Nephron (organoid): Measurements from ENCODE around the gene SESN1.

Experiments
- H3K27ac Mint-ChIP-seq, 3 experiments: 2 replicates each; pipeline ENCODE4 v1.8.0; 2020; ENCODE audit warnings: mixed read lengths in 3 of 3, mild to moderate bottlenecking in 2 of 3, moderate library complexity in 1 of 3
- H3K27me3 Mint-ChIP-seq: 2 replicates; pipeline ENCODE4 v1.8.0; 2021; ENCODE audit warnings: low read depth, mild to moderate bottlenecking, moderate library complexity, mixed read lengths
- H3K36me3 Mint-ChIP-seq: 2 replicates; pipeline ENCODE4 v1.8.0; 2020; ENCODE audit warnings: low read depth, mixed read lengths
- H3K4me1 Mint-ChIP-seq: 2 replicates; pipeline ENCODE4 v1.8.0; 2020; ENCODE audit warnings: mixed read lengths
- H3K4me3 Mint-ChIP-seq, 3 experiments: 2 replicates each; pipeline ENCODE4 v1.8.0; 2020; ENCODE audit warnings: mild to moderate bottlenecking in 3 of 3, mixed read lengths in 3 of 3, moderate library complexity in 2 of 3
- H3K9me3 Mint-ChIP-seq: 2 replicates; pipeline ENCODE4 v1.8.0; 2020; ENCODE audit warnings: mixed read lengths
- CTCF ChIP-seq, 3 experiments: fragments of 200-600 bp; sonication (generic); IDR thresholded peaks; one replicate each; pipeline ENCODE4 v1.5.0; 2021; ENCODE audit warnings: antibody characterized with exemption in 3 of 3; ENCODE audit not compliant: unreplicated experiment in 3 of 3

The SESN1 gene

GRCh38 chr6:108974201-108974600 is 120.4 kb downstream of the SESN1 start:
- no peaks in the 10 kb centered on the region for H3K4me1 Mint-ChIP-seq
- no peak for TF ChIP-seq CTCF (IDR thresholded peaks at IDR 0.05; ENCODE audit: unreplicated experiment in 3 of 3)
- H3K27ac Mint-ChIP-seq: no peak overlapping the region
- peaks cover 30% of the 10 kb centered on the region for H3K36me3 Mint-ChIP-seq
- H3K27me3 Mint-ChIP-seq: no peaks in the 10 kb centered on the region
- H3K9me3 Mint-ChIP-seq: peaks cover 37% of the 10 kb centered on the region
- H3K4me3 Mint-ChIP-seq: no peak overlapping the region

DNA sequence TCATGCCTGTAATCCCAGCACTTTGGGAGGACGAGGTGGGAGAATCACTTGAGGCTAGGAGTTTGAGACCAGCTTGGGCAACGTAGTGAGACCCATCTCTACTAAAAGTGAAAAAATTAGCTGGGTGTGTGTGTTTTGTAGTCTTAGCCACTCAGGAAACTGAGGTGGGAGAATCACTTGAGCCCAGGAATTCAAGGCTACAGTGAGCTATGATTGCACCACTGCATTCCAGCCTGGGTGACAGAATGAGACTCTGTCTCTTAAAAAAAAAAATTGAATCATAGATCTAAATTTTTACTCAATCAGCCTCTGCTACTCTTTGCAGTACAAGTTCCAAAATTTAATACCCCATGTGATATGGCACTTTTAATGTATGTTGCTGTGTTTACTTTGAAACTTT is 124.9 kb downstream of the SESN1 start:
- peaks cover 14% of the 10 kb centered on the region for H3K4me1 Mint-ChIP-seq
- no peak overlapping the region for H3K27ac Mint-ChIP-seq
- no peak overlapping the region for H3K4me3 Mint-ChIP-seq
- H3K27me3 Mint-ChIP-seq: no peaks in the 10 kb centered on the region
- no peaks in the 10 kb centered on the region for H3K36me3 Mint-ChIP-seq
- peaks cover 3% of the 10 kb centered on the region for H3K9me3 Mint-ChIP-seq
- no peak for TF ChIP-seq CTCF (IDR thresholded peaks at IDR 0.05; ENCODE audit: unreplicated experiment in 3 of 3)

- Mint-ChIP-seq H3K9me3 (no peaks in the 10 kb centered on the region), H3K4me1 (peaks cover 14% of the 10 kb centered on the region), H3K4me3 (no peak overlapping the region), H3K36me3 (no peaks in the 10 kb centered on the region), H3K27ac (no peak overlapping the region), H3K27me3 (no peaks in the 10 kb centered on the region)
- TF ChIP-seq CTCF (IDR thresholded peaks at IDR 0.05; ENCODE audit: unreplicated experiment in 3 of 3): no peak
Measured at GRCh38 chr6:108968325-108969316, 126.0 kb downstream of the SESN1 start.

- H3K9me3 Mint-ChIP-seq: no peaks in the 10 kb centered on the region
- no peaks in the 10 kb centered on the region for H3K27me3 Mint-ChIP-seq
- H3K4me1 Mint-ChIP-seq: peaks cover 14% of the 10 kb centered on the region
- H3K27ac Mint-ChIP-seq: peak overlapping the region in 2 of 3 experiments; percentile 56 to 69
- H3K36me3 Mint-ChIP-seq: no peaks in the 10 kb centered on the region
- no peak overlapping the region for H3K4me3 Mint-ChIP-seq
- TF ChIP-seq CTCF (IDR thresholded peaks at IDR 0.05; ENCODE audit: unreplicated experiment in 3 of 3): no peak
Measured at GRCh38 chr6:108966855-108967755, 127.5 kb downstream of the SESN1 start.

GRCh38 chr6:108966251-108966650 is 128.4 kb downstream of the SESN1 start:
- Mint-ChIP-seq H3K27me3 (no peaks in the 10 kb centered on the region), H3K36me3 (no peaks in the 10 kb centered on the region), H3K4me3 (no peak overlapping the region), H3K27ac (no peak overlapping the region), H3K9me3 (no peaks in the 10 kb centered on the region), H3K4me1 (peaks cover 14% of the 10 kb centered on the region)
- TF ChIP-seq CTCF (IDR thresholded peaks at IDR 0.05; ENCODE audit: unreplicated experiment in 3 of 3): no peak
